H1 (cell line): ENCODE measurements around the gene HEXIM2. TPM values are rescaled to one million over a fixed set of nuclear protein-coding genes. Genes with fewer than 3 reads are reported as not detected.
A peak's percentile ranks its signal among the peaks of the same experiment; 100 is the strongest.

ENCODE experiments used
- CTCF ChIA-PET: fragments of 300-600 bp; sonication (Branson Sonifier 250); formaldehyde crosslinking; loops from one replicate; lab custom pipeline; 2021; ENCODE audit not compliant: partially characterized antibody; lab: Charles Lee
- POLR2A ChIA-PET: fragments of 300-600 bp; sonication (Branson Sonifier 250); formaldehyde crosslinking; loops from one replicate; lab custom pipeline; 2021; ENCODE audit warnings: inconsistent platforms; ENCODE audit not compliant: partially characterized antibody; lab: Charles Lee
- DNase-seq, 2 experiments: peaks; one replicate each; pipeline versions ENCODE4 v3.0.0 to v3.0.0-alpha.2; 2010 to 2022; ENCODE audit warnings: low spot score in 2 of 2, low read depth in 1 of 2, mixed read lengths in 1 of 2
- FAIRE-seq: peaks from 2 replicates; lab custom pipeline; 2011; peaks lifted over from hg19 to GRCh38; lab: Jason Lieb, UNC
- H2AFZ ChIP-seq: 2 replicates; pipeline ENCODE4 v1.8.1; 2012; ENCODE audit warnings: low read length, inconsistent platforms
- H2AK5ac ChIP-seq: 2 replicates; pipeline ENCODE4 v1.6.1; 2013; ENCODE audit warnings: low read depth, low read length
- H2BK120ac ChIP-seq: replicated peaks from 2 replicates; pipeline ENCODE3; 2013; ENCODE audit warnings: low read depth, low read length, inconsistent platforms
- H2BK12ac ChIP-seq: 2 replicates; pipeline ENCODE4 v1.6.1; 2013; ENCODE audit warnings: low read depth, low read length
- H2BK15ac ChIP-seq: 2 replicates; pipeline ENCODE4 v1.6.1; 2013; ENCODE audit warnings: low read length
- H2BK20ac ChIP-seq: 2 replicates; pipeline ENCODE4 v1.6.1; 2013; ENCODE audit warnings: low read length
- H2BK5ac ChIP-seq: 2 replicates; pipeline ENCODE4 v1.6.1; 2013; ENCODE audit warnings: low read depth, low read length
- H3K14ac ChIP-seq: 2 replicates; pipeline ENCODE4 v1.6.1; 2013; ENCODE audit warnings: inconsistent platforms; ENCODE audit not compliant: insufficient read length
- H3K18ac ChIP-seq: 2 replicates; pipeline ENCODE4 v1.6.1; 2013; ENCODE audit warnings: low read length; ENCODE audit errors: extremely low read depth
- H3K23ac ChIP-seq: 2 replicates; pipeline ENCODE4 v1.6.1; 2013; ENCODE audit warnings: inconsistent platforms; ENCODE audit not compliant: insufficient read length
- H3K23me2 ChIP-seq: 2 replicates; pipeline ENCODE4 v1.6.1; 2013; ENCODE audit warnings: low read depth, low read length
- H3K27ac ChIP-seq: 2 replicates; pipeline ENCODE4 v1.6.1; 2011; ENCODE audit warnings: low read depth, low read length, inconsistent platforms
- H3K27me3 ChIP-seq, 4 experiments: replicated peaks in 1 of 4; 1 replicate in 1 of 4; 2 replicates in 3 of 4; pipeline versions ENCODE4 v1.6.1 to v1.8.1; 2011 to 2013; ENCODE audit warnings: low read length in 3 of 4, mild to moderate bottlenecking in 3 of 4, inconsistent platforms in 2 of 4, mixed read lengths in 2 of 4, moderate library complexity in 1 of 4; ENCODE audit not compliant: control insufficient read depth in 3 of 4, insufficient read depth in 3 of 4; ENCODE audit errors: extremely low read depth in 1 of 4
- H3K36me3 ChIP-seq, 4 experiments: 2 replicates each; pipeline versions ENCODE4 v1.6.1 to v1.8.1; 2011 to 2013; ENCODE audit warnings: mild to moderate bottlenecking in 4 of 4, low read length in 3 of 4, moderate library complexity in 2 of 4, control low read depth in 1 of 4, inconsistent platforms in 1 of 4; ENCODE audit not compliant: insufficient read depth in 4 of 4, control insufficient read depth in 2 of 4
- H3K4ac ChIP-seq: replicated peaks from 2 replicates; pipeline ENCODE3; 2013; ENCODE audit warnings: low read length, low read depth, mixed read lengths, inconsistent platforms; ENCODE audit not compliant: insufficient read length
- H3K4me1 ChIP-seq, 4 experiments: replicated peaks in 1 of 4; 1 replicate in 1 of 4; 2 replicates in 3 of 4; pipeline versions ENCODE4 v1.6.1 to v1.8.1; 2011 to 2013; ENCODE audit warnings: low read length in 3 of 4, inconsistent platforms in 2 of 4, mixed read lengths in 1 of 4; ENCODE audit not compliant: insufficient read depth in 4 of 4, control insufficient read depth in 3 of 4
- H3K4me2 ChIP-seq, 2 experiments: 2 replicates each; pipeline versions ENCODE4 v1.6.1 to v1.8.1; 2011 to 2013; ENCODE audit warnings: low read depth in 2 of 2, low read length in 2 of 2, control low read depth in 1 of 2, inconsistent platforms in 1 of 2, mild to moderate bottlenecking in 1 of 2; ENCODE audit not compliant: insufficient read depth in 1 of 2
- H3K4me3 ChIP-seq, 4 experiments: fragments of 200-600, 300-600 bp in 1 of 4; sonication (generic), shearing (Covaris generic), sonication (Bioruptor Twin) in 1 of 4; 2 replicates each; pipeline versions ENCODE4 v1.5.1 to v1.8.1; 2011 to 2016; ENCODE audit warnings: low read length in 4 of 4, low read depth in 3 of 4, control low read depth in 2 of 4, inconsistent platforms in 2 of 4, mild to moderate bottlenecking in 2 of 4, mixed read lengths in 1 of 4, moderate library complexity in 1 of 4; ENCODE audit not compliant: insufficient read depth in 2 of 4; ENCODE audit errors: extremely low read depth in 1 of 4
- H3K56ac ChIP-seq: replicated peaks from 2 replicates; pipeline ENCODE3; 2013; ENCODE audit warnings: low read depth, mild to moderate bottlenecking, mixed read lengths, low read length, inconsistent platforms; ENCODE audit not compliant: insufficient read length
- H3K79me1 ChIP-seq: 2 replicates; pipeline ENCODE4 v1.6.1; 2013; ENCODE audit warnings: low read depth, low read length, control low read depth
- H3K79me2 ChIP-seq, 2 experiments: 2 replicates each; pipeline versions ENCODE4 v1.6.1 to v1.8.1; 2012 to 2013; ENCODE audit warnings: low read length in 2 of 2, mild to moderate bottlenecking in 2 of 2, inconsistent platforms in 1 of 2; ENCODE audit not compliant: insufficient read depth in 2 of 2, control insufficient read depth in 1 of 2
- H3K9ac ChIP-seq, 4 experiments: replicated peaks in 1 of 4; 1 replicate in 1 of 4; 2 replicates in 3 of 4; pipeline versions ENCODE4 v1.6.1 to v1.8.1; 2011 to 2013; ENCODE audit warnings: low read depth in 3 of 4, low read length in 3 of 4, control low read depth in 2 of 4, mild to moderate bottlenecking in 2 of 4, moderate library complexity in 2 of 4, inconsistent platforms in 1 of 4; ENCODE audit errors: extremely low read depth in 1 of 4
- H3K9me3 ChIP-seq, 2 experiments: 2 replicates each; pipeline versions ENCODE4 v1.6.1 to v1.8.1; 2012 to 2013; ENCODE audit warnings: mild to moderate bottlenecking in 2 of 2, moderate library complexity in 2 of 2, control low read depth in 1 of 2, inconsistent platforms in 1 of 2, low read depth in 1 of 2, low read length in 1 of 2, mixed read lengths in 1 of 2; ENCODE audit not compliant: insufficient read depth in 2 of 2
- H4K20me1 ChIP-seq, 2 experiments: replicated peaks in 1 of 2; 2 replicates each; pipeline versions ENCODE3 to v1.8.1; 2011 to 2013; ENCODE audit warnings: inconsistent platforms in 2 of 2, low read length in 2 of 2, mild to moderate bottlenecking in 1 of 2; ENCODE audit not compliant: insufficient read depth in 2 of 2, control insufficient read depth in 1 of 2
- H4K5ac ChIP-seq: 2 replicates; pipeline ENCODE4 v1.6.1; 2013; ENCODE audit warnings: low read length, low read depth, mixed read lengths, inconsistent platforms; ENCODE audit not compliant: insufficient read length
- H4K8ac ChIP-seq: 2 replicates; pipeline ENCODE4 v1.8.0; 2013; ENCODE audit warnings: mild to moderate bottlenecking, moderate library complexity, low read length, inconsistent platforms; ENCODE audit not compliant: insufficient read depth; ENCODE audit errors: extremely low read depth
- H4K91ac ChIP-seq: replicated peaks from 2 replicates; pipeline ENCODE3; 2013; ENCODE audit warnings: low read length, mixed read lengths, inconsistent platforms; ENCODE audit not compliant: insufficient read length
- MAFK ChIP-seq: IDR thresholded peaks from 2 replicates; pipeline ENCODE4 v1.6.1; 2012; ENCODE audit warnings: low read depth, mild to moderate bottlenecking, improper control_type of control experiment, low read length
- RBBP5 ChIP-seq: IDR thresholded peaks from 2 replicates; pipeline ENCODE4 v1.7.1; 2012; ENCODE audit warnings: low read depth, mild to moderate bottlenecking, inconsistent platforms, low read length, moderate library complexity, borderline replicate concordance
- SP1 ChIP-seq: IDR thresholded peaks from 2 replicates; pipeline ENCODE4 v1.6.1; 2011; ENCODE audit warnings: low read depth, low read length
- WGBS, 2 experiments: shearing (Covaris generic) in 1 of 2; methylation state at CpG; one replicate each; pipeline versions ENCODE4 v1.1.6 to v1.1.7; 2013 to 2015; ENCODE audit warnings: low lambda C conversion rate in 2 of 2, mixed read lengths in 2 of 2, inconsistent platforms in 1 of 2, low coverage in 1 of 2, missing lambda C conversion rate in 1 of 2; ENCODE audit not compliant: insufficient replicate concordance in 2 of 2, insufficient coverage in 1 of 2, insufficient read length in 1 of 2; ENCODE audit errors: extremely low coverage in 1 of 2, missing lambda C conversion rate in 1 of 2; 5-methylcytosine and 5-hydroxymethylcytosine counted together
- polyA plus RNA-seq, 7 experiments: library from polyadenylated mRNA; depleted of rRNA in 3 of 7; stranded (reverse) in 5 of 7; unstranded in 2 of 7; fragments of >200 nt in 5 of 7; fragments of 200-250 nt in 2 of 7; gene quantifications; 1 replicate in 5 of 7; 2 replicates in 1 of 7; 4 replicates in 1 of 7; pipeline versions ENCODE4 v1.2.1 to v1.2.3, GENCODE V29; 2011 to 2013; ENCODE audit warnings: missing spikeins in 2 of 7, mixed read lengths in 2 of 7
- total RNA-seq: library from RNA; stranded (reverse); fragmentation: NEBNext Ultra II Directional; extraction: Animal tissue kit (Norgen Biotek cat#: 25700); gene quantifications from 2 replicates; pipeline ENCODE4 v1.2.1, GENCODE V29; 2021

HEXIM2 gene
- total and polyA plus RNA-seq, 2 of the 8 experiments (the other 6 are each of a cell fraction or from before 2014, with no cell fraction given): 7.5 to 13.2 TPM

GRCh38 chr17:45132320-45132571, 29.4 kb upstream of the HEXIM2 start, which contains the start of gene PLCD3:
Gene PLCD3 (minus strand): TSS chr17:45132515. CDS start chr17:45132410, 105 bp downstream.
- Histone ChIP-seq H3K4me2 (peak within 1 kb of the TSS; percentile 55 to 93), H3K18ac (peak within 1 kb of the TSS; percentile 78), H2BK12ac (peak within 1 kb of the TSS; percentile 50), H3K79me2 (no peaks in the 10 kb centered on the region), H4K8ac (peak within 1 kb of the TSS; percentile 79), H3K9me3 (no peaks in the 10 kb centered on the region), H3K4me3 (peak within 1 kb of the TSS; percentile 40 to 81 (median 70)), H3K23me2 (peaks cover 8% of the 10 kb centered on the region), H3K56ac (peak within 1 kb of the TSS; percentile 75), H3K23ac (no peak within 1 kb of the TSS), H4K5ac (peak within 1 kb of the TSS; percentile 51), H3K14ac (no peak within 1 kb of the TSS), H4K91ac (peak within 1 kb of the TSS; percentile 71), H2AFZ (no peak within 1 kb of the TSS; the same call in 1 of the 2 replicates), H3K9ac (peak within 1 kb of the TSS in 2 of 4 experiments; percentile 41 to 71; a peak in 3 of 7 replicates), H2BK120ac (no peak within 1 kb of the TSS), H3K79me1 (no peaks in the 10 kb centered on the region), H2AK5ac (no peak within 1 kb of the TSS), H3K36me3 (no peaks in the 10 kb centered on the region), H4K20me1 (peaks cover 5 to 13% of the 10 kb centered on the region in 2 experiments), H3K27me3 (no peaks in the 10 kb centered on the region), H3K4ac (peak within 1 kb of the TSS; percentile 30), H3K27ac (0 out of 2 replicates have a peak within 1 kb of the TSS, but pooled peaks have one; percentile 4), H2BK20ac (no peak within 1 kb of the TSS), H3K4me1 (peaks cover 0 to 18% (median 10%) of the 10 kb centered on the region in 4 experiments; a peak in 5 of 7 replicates), H2BK5ac (peak within 1 kb of the TSS; percentile 78; the same call in 1 of the 2 replicates), H2BK15ac (no peak within 1 kb of the TSS)
- CTCF ChIA-PET: interaction anchor here (0.6 to 11.7 kb wide), 11 partner anchors 12 to 65 kb away, joined by 3 to 156 read pairs (median 14); partner anchors contain the start of genes HEXIM1 and HEXIM2
- FAIRE-seq (no peak), DNase-seq (no peak)
- POLR2A ChIA-PET: interaction anchor here (0.6 to 15.8 kb wide), 3 partner anchors 17 to 285 kb away, joined by 3 to 185 read pairs (median 3); partner anchors contain the start of gene HEXIM1
- WGBS, 2 experiments: 20% methylated on average over 1 of the region's 36 CpGs; no CpG with 5 or more reads in 1 of the 2 experiments
- TF ChIP-seq RBBP5 (no peak), MAFK (no peak), SP1 (no peak)
